NCI-H2029 treated with DMSO at 0.1 percent for 48 hours (cell line): ENCODE data around the gene CD99.
"Not testable (repeated sequence)": the region's sequence is repeated elsewhere in the genome, so short reads cannot be mapped to it uniquely, and the experiment has no call there.

Experiments
- DNase-seq: peaks from one replicate; lab custom pipeline; 2025; lab: John Stamatoyannopoulos, UW

CD99 gene

GRCh38 chrX:2732076-2732475 lies 41.0 kb downstream of the CD99 start:
- DNase-seq: no peak

- DNase-seq: no peak
Measured at GRCh38 chrX:2732649-2733048, 41.6 kb downstream of the CD99 start.

- DNase-seq: no peak
Measured at GRCh38 chrX:2733286-2733685, 42.2 kb downstream of the CD99 start.

- no peak for DNase-seq
Measured at GRCh38 chrX:2735270-2735669, 44.2 kb downstream of the CD99 start.

- DNase-seq: no peak
Measured at GRCh38 chrX:2740672-2741071, 49.6 kb downstream of the CD99 start.

- DNase-seq: no peak
Measured at GRCh38 chrX:2741386-2741785, 50.3 kb downstream of the CD99 start.

- not testable (repeated sequence) for DNase-seq
Measured at GRCh38 chrX:2746250-2746649, 55.2 kb downstream of the CD99 start.

- DNase-seq: no peak
Measured at GRCh38 chrX:2748171-2748814, 57.2 kb downstream of the CD99 start.

GRCh38 chrX:2748815-2749188 lies 57.7 kb downstream of the CD99 start:
- DNase-seq: no peak

- no peak for DNase-seq
Measured at GRCh38 chrX:2751291-2751690, 60.2 kb downstream of the CD99 start.

GRCh38 chrX:2751874-2752300 lies 60.8 kb downstream of the CD99 start, which contains the start of gene XG:
Gene XG, plus strand, starts transcription at chrX:2752040. Its CDS starts 235 bp downstream, at chrX:2752275.
- not testable (repeated sequence) for DNase-seq

GRCh38 chrX:2752441-2752840 lies 61.3 kb downstream of the CD99 start:
- DNase-seq: not testable (repeated sequence)

GRCh38 chrX:2755163-2755715 lies 64.1 kb downstream of the CD99 start:
- not testable (repeated sequence) for DNase-seq

GRCh38 chrX:2756548-2756947 lies 65.5 kb downstream of the CD99 start:
- no peak for DNase-seq

GRCh38 chrX:2761246-2761645 lies 70.2 kb downstream of the CD99 start:
- no peak for DNase-seq

- DNase-seq: not testable (repeated sequence)
Measured at GRCh38 chrX:2762671-2763070, 71.6 kb downstream of the CD99 start.

- not testable (repeated sequence) for DNase-seq
Measured at GRCh38 chrX:2764766-2765548, 73.9 kb downstream of the CD99 start.

- no peak for DNase-seq
Measured at GRCh38 chrX:2765549-2765830, 74.4 kb downstream of the CD99 start.

GRCh38 chrX:2766906-2767305 lies 75.8 kb downstream of the CD99 start:
- DNase-seq: no peak

- no peak for DNase-seq
Measured at GRCh38 chrX:2767631-2768455, 76.7 kb downstream of the CD99 start.

- DNase-seq: no peak
Measured at GRCh38 chrX:2769615-2770014, 78.5 kb downstream of the CD99 start.
